Measurements from ENCODE around the gene PRND. TPM values are rescaled to one million over a fixed set of nuclear protein-coding genes. Genes with fewer than 3 reads are reported as not detected.

The PRND gene
- total RNA-seq, 1 donor from 2014 or later = not detected

DNA sequence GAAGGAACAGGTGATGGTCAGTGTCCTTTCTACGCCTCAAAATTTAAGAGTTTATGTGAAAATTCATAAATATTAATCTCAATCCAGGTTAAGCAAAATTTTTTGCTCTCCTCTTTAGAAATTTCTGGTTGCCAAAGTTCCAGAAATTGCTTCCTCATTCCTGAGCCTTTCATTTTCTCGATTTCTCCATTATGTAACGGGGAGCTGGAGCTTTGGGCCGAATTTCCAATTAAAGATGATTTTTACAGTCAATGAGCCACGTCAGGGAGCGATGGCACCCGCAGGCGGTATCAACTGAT lies 35.8 kb upstream of the PRND start:
- peaks cover 15% of the 10 kb centered on the region for H3K27me3 Mint-ChIP-seq (ENCODE audit: unreplicated experiment)
- H3K36me3 Mint-ChIP-seq (ENCODE audit: unreplicated experiment) = no peaks in the 10 kb centered on the region
- H3K27ac Mint-ChIP-seq (ENCODE audit: unreplicated experiment) = peak overlapping the region; percentile 88
- DNase-seq (ENCODE audit: extremely low spot score, unreplicated experiment) = no peak
- H3K9me3 Mint-ChIP-seq (ENCODE audit: unreplicated experiment) = no peaks in the 10 kb centered on the region
- peaks cover 12% of the 10 kb centered on the region for H3K4me1 Mint-ChIP-seq (ENCODE audit: unreplicated experiment)
- H3K4me3 Mint-ChIP-seq (ENCODE audit: unreplicated experiment) = peak overlapping the region; percentile 74
- TF ChIP-seq, protein P1, sequence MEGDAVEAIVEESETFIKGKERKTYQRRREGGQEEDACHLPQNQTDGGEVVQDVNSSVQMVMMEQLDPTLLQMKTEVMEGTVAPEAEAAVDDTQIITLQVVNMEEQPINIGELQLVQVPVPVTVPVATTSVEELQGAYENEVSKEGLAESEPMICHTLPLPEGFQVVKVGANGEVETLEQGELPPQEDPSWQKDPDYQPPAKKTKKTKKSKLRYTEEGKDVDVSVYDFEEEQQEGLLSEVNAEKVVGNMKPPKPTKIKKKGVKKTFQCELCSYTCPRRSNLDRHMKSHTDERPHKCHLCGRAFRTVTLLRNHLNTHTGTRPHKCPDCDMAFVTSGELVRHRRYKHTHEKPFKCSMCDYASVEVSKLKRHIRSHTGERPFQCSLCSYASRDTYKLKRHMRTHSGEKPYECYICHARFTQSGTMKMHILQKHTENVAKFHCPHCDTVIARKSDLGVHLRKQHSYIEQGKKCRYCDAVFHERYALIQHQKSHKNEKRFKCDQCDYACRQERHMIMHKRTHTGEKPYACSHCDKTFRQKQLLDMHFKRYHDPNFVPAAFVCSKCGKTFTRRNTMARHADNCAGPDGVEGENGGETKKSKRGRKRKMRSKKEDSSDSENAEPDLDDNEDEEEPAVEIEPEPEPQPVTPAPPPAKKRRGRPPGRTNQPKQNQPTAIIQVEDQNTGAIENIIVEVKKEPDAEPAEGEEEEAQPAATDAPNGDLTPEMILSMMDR (IDR thresholded peaks at IDR 0.05) = no peak

DNA sequence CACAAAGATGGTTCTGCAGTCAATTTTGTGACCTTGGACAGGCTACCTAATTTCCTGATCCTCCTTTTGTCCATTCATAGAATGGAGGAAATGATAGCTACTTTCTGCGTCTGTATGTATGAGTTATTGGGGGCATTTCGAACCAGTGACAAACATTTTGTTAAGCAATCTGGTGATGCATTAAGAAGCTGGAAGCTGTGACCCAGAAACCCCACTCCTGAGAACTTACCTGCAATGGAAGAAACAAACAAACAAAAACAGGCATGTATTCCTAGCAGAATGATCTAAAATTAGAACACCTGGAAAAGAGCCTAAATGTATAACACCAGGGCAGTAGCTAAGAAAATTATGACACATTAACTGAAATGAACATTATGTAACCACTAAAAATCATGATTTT lies 33.4 kb upstream of the PRND start:
- H3K4me3 Mint-ChIP-seq (ENCODE audit: unreplicated experiment) = no peak overlapping the region
- H3K4me1 Mint-ChIP-seq (ENCODE audit: unreplicated experiment) = peaks cover 12% of the 10 kb centered on the region

DNA sequence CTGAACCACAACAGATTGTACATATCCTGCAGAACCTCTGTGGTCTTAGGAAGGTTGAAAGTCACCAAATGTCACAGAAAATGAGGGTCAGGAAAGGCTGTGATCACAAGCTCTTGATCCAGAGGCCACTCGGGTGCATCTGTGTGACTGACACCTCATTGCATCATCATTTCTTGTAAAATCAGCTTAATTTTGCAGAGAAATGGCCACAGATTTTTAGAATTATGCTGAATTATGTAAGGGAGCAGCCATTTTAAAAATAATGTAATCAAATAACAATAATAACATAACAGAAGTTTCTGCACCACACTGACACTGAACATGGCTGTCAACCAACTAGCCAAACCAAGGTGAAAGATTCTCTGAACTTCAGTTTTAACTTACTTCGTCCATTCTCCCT lies 32.5 kb upstream of the PRND start:
- Mint-ChIP-seq H3K36me3 (ENCODE audit: unreplicated experiment) (peaks cover 7% of the 10 kb centered on the region), H3K27me3 (ENCODE audit: unreplicated experiment) (no peaks in the 10 kb centered on the region), H3K4me1 (ENCODE audit: unreplicated experiment) (peaks cover 12% of the 10 kb centered on the region), H3K27ac (ENCODE audit: unreplicated experiment) (no peak overlapping the region), H3K9me3 (ENCODE audit: unreplicated experiment) (no peaks in the 10 kb centered on the region), H3K4me3 (ENCODE audit: unreplicated experiment) (no peak overlapping the region)
- TF ChIP-seq, protein P1 (IDR thresholded peaks at IDR 0.05) = no peak
- peak; percentile 23 for DNase-seq (ENCODE audit: extremely low spot score, unreplicated experiment)

More for the DNA sequence above, 33.4 kb upstream of the PRND start:
- Mint-ChIP-seq H3K36me3 (ENCODE audit: unreplicated experiment) (peaks cover 5% of the 10 kb centered on the region), H3K9me3 (ENCODE audit: unreplicated experiment) (no peaks in the 10 kb centered on the region), H3K27me3 (ENCODE audit: unreplicated experiment) (no peaks in the 10 kb centered on the region), H3K27ac (ENCODE audit: unreplicated experiment) (no peak overlapping the region)
- peak; percentile 11 for DNase-seq (ENCODE audit: extremely low spot score, unreplicated experiment)
- TF ChIP-seq, protein P1 (IDR thresholded peaks at IDR 0.05) = no peak

DNA sequence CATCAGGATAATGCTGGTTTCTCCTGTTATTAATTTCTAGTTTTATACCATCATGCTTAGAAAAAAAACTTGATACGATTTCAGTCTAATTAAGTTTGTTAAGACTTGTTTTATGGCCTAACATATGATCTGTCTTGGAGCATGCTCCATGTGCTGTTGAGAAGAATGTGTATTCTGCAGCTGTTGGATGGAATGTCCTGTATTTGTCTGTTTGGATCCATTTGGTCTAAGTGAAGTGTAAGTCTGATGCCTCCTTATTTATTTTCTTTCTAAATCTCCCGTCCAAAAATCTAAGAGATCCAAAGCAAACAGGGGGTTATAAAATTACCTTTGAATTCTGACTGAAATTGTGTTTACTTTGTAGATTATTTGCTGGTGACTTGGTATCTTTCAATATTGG lies 30.0 kb upstream of the PRND start:
- Mint-ChIP-seq H3K9me3 (ENCODE audit: unreplicated experiment) (no peaks in the 10 kb centered on the region), H3K4me1 (ENCODE audit: unreplicated experiment) (peaks cover 5% of the 10 kb centered on the region), H3K27me3 (ENCODE audit: unreplicated experiment) (no peaks in the 10 kb centered on the region), H3K36me3 (ENCODE audit: unreplicated experiment) (peaks cover 9% of the 10 kb centered on the region), H3K27ac (ENCODE audit: unreplicated experiment) (no peak overlapping the region), H3K4me3 (ENCODE audit: unreplicated experiment) (no peak overlapping the region)
- TF ChIP-seq, protein P1 (IDR thresholded peaks at IDR 0.05) = no peak
- DNase-seq (ENCODE audit: extremely low spot score, unreplicated experiment) = no peak

DNA sequence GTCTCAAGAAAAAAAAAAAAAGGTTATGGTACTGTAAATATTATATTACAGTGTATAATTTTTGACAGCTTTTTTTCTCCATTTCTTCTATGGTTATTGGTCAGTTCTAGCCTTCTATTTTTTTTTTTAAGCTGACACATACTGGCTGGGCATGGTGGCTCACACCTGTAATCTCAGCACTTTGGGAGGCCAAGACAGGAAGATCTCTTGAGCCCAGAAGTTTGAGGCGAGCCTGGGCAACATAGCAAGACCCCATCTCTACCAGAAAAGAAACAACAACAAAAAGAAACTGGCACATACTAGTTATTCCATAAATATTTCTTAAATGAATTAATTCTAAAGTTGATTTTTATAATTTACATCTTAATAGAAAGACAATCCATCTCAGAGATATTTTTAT lies 27.6 kb upstream of the PRND start:
- H3K27ac Mint-ChIP-seq (ENCODE audit: unreplicated experiment) = no peak overlapping the region
- H3K27me3 Mint-ChIP-seq (ENCODE audit: unreplicated experiment) = no peaks in the 10 kb centered on the region
- H3K36me3 Mint-ChIP-seq (ENCODE audit: unreplicated experiment) = peaks cover 9% of the 10 kb centered on the region
- DNase-seq (ENCODE audit: extremely low spot score, unreplicated experiment) = no peak
- no peaks in the 10 kb centered on the region for H3K4me1 Mint-ChIP-seq (ENCODE audit: unreplicated experiment)
- H3K4me3 Mint-ChIP-seq (ENCODE audit: unreplicated experiment) = no peak overlapping the region
- TF ChIP-seq, protein P1 (IDR thresholded peaks at IDR 0.05) = no peak
- H3K9me3 Mint-ChIP-seq (ENCODE audit: unreplicated experiment) = no peaks in the 10 kb centered on the region
